Tibial artery (tissue), 4 donors: ENCODE results near the gene IL26.

Experiments used
- DNase-seq, 2 donors: peaks; one replicate each; pipeline ENCODE4 v3.0.0-alpha.2; 2019
- H3K27ac ChIP-seq, 2 donors: fragments of 200-600 bp; sonication (generic) in 1 of 2; 1 replicate in 1 of 2; 2 replicates in 1 of 2; pipeline ENCODE4 v1.5.1; 2018 to 2019; ENCODE audit warnings: mild to moderate bottlenecking in 1 of 2
- H3K27me3 ChIP-seq, 2 donors: fragments of 200-600 bp; sonication (generic) in 1 of 2; one replicate each; pipeline versions ENCODE4 v1.5.1 to v1.6.0; 2016 to 2019
- H3K36me3 ChIP-seq, 3 donors: fragments of 200-600 bp; sonication (generic) in 2 of 3; one replicate each; pipeline ENCODE4 v1.5.1; 2016 to 2019; ENCODE audit warnings: mild to moderate bottlenecking in 2 of 3
- H3K4me1 ChIP-seq, 4 donors: fragments of 200-600 bp; sonication (generic) in 2 of 4; 1 replicate in 3 of 4; 2 replicates in 1 of 4; pipeline ENCODE4 v1.5.1; 2016 to 2019
- H3K4me3 ChIP-seq, 2 donors: fragments of 200-600 bp; sonication (generic) in 1 of 2; 1 replicate in 1 of 2; 2 replicates in 1 of 2; pipeline ENCODE4 v1.5.1; 2018 to 2019; ENCODE audit warnings: mild to moderate bottlenecking in 2 of 2
- H3K9me3 ChIP-seq, 3 donors: fragments of 200-600 bp; sonication (generic) in 1 of 3; one replicate each; pipeline ENCODE4 v1.5.1; 2016 to 2019
- intact Hi-C: fragments of 100-400 bp; cut with DNase I; formaldehyde crosslinking; loops from one replicate; pipeline ENCODE4 v1.15.0; 2023; ENCODE audit warnings: low total_unique reads
- TF ChIP-seq, protein P1 (sequence below), 2 experiments: fragments of 200-600 bp in 1 of 2; fragments of 450-650 bp in 1 of 2; IDR thresholded peaks; one replicate each; pipeline ENCODE4 v1.5.1; 2017 to 2019; ENCODE audit warnings: antibody characterized with exemption in 2 of 2, mild to moderate bottlenecking in 1 of 2, moderate library complexity in 1 of 2

IL26 gene

DNA sequence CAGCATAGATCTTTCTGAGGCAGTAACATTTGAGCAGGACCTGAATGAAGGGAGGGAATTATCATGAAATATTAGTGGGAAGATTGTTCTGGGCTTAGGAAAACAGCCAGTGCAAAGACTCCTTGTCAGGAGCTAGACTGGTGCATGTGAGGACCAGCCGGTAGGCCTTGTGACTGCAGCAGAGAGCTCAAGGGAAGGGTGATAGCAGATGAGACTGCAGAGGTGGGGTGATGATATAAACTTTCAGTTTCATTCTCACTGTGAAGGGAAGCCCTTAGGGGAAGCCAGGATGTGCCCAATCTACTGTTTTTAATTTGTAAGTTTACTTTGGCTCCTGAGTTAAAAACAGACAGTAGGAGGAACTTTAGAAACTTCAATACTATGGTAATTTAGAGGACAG is 15.4 kb upstream of the IL26 start:
- Histone ChIP-seq H3K27me3 (no peaks in the 10 kb centered on the region), H3K4me3 (no peak overlapping the region), H3K27ac (peak overlapping the region in 1 of 2 donors; percentile 8), H3K9me3 (no peaks in the 10 kb centered on the region), H3K4me1 (peaks cover 0 to 19% (median 5%) of the 10 kb centered on the region in 4 donors), H3K36me3 (no peaks in the 10 kb centered on the region)
- intact Hi-C loops: no loop called here
- peak in 1 of 2 donors; percentile 27 for DNase-seq
- TF ChIP-seq, protein P1, sequence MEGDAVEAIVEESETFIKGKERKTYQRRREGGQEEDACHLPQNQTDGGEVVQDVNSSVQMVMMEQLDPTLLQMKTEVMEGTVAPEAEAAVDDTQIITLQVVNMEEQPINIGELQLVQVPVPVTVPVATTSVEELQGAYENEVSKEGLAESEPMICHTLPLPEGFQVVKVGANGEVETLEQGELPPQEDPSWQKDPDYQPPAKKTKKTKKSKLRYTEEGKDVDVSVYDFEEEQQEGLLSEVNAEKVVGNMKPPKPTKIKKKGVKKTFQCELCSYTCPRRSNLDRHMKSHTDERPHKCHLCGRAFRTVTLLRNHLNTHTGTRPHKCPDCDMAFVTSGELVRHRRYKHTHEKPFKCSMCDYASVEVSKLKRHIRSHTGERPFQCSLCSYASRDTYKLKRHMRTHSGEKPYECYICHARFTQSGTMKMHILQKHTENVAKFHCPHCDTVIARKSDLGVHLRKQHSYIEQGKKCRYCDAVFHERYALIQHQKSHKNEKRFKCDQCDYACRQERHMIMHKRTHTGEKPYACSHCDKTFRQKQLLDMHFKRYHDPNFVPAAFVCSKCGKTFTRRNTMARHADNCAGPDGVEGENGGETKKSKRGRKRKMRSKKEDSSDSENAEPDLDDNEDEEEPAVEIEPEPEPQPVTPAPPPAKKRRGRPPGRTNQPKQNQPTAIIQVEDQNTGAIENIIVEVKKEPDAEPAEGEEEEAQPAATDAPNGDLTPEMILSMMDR (IDR thresholded peaks at IDR 0.05): no peak

DNA sequence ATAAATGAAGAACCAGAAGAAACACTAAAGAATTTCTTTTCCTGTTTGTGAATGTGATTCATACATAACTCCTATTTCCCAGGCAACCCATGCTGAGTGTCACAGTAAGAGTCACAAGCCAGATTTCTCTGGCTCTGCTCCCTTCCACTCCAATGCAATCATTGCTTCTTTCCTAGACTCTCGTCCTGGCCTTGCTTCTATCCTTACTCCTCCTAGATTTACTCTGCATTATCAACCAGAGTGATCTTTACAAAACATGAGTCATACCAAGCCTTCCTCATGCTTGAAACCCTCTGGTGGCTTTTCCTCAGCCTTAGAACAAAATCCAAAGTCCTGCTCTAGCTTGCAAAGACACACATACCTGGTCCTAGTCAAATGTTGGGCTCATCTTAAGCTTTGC is 14.5 kb upstream of the IL26 start:
- DNase-seq: peak in 1 of 2 donors; percentile 48
- Histone ChIP-seq H3K9me3 (no peaks in the 10 kb centered on the region), H3K27ac (no peak overlapping the region), H3K27me3 (no peaks in the 10 kb centered on the region), H3K4me3 (no peak overlapping the region), H3K4me1 (peaks cover 0 to 11% (median 2%) of the 10 kb centered on the region in 4 donors), H3K36me3 (no peaks in the 10 kb centered on the region)
- TF ChIP-seq, protein P1 (IDR thresholded peaks at IDR 0.05): no peak
- intact Hi-C loops: no loop called here

DNA sequence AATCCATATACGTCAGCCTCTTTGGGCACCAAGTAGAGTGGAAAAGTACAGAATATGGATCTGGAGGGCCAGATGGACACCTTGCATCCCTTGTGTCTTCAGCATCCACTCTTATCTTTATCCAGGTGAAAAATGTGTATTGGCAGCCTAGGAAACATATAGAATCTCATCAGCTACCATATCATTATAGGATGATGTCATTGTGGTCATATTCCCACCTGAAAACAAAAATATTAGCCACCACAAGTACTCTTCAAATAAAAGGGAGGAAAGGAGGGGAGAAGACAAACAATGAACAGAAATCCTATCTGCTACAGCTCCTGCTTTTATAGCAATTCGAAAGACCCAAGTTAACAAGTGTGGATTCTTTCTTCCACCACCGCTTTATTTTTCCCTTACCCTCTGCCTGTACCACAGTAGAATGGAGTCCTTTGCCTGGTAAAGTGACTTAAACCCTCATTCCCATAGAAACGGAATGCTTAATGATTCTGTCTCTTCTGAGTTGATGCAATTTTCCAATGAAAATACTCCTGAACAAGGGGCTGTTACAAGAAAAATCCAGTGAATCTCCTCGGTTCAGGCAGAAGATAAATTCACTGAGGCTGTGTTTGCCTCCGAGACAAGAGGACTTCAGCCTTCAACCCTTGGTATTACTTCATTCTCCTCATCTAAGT is 13.8 kb upstream of the IL26 start:
- TF ChIP-seq, protein P1 (IDR thresholded peaks at IDR 0.05): no peak
- Histone ChIP-seq H3K9me3 (no peaks in the 10 kb centered on the region), H3K4me3 (no peak overlapping the region), H3K36me3 (no peaks in the 10 kb centered on the region), H3K27me3 (no peaks in the 10 kb centered on the region), H3K27ac (no peak overlapping the region), H3K4me1 (peaks cover 0 to 8% (median 2%) of the 10 kb centered on the region in 4 donors)
- intact Hi-C loops: no loop called here
- no peak for DNase-seq

GRCh38 chr12:68237619-68238018 is 12.0 kb upstream of the IL26 start:
- Histone ChIP-seq H3K4me1 (peaks cover 0 to 8% (median 2%) of the 10 kb centered on the region in 4 donors), H3K9me3 (no peaks in the 10 kb centered on the region), H3K27me3 (no peaks in the 10 kb centered on the region), H3K36me3 (no peaks in the 10 kb centered on the region), H3K27ac (no peak overlapping the region), H3K4me3 (no peak overlapping the region)
- intact Hi-C loops: no loop called here
- no peak for DNase-seq
- TF ChIP-seq, protein P1 (IDR thresholded peaks at IDR 0.05): no peak

GRCh38 chr12:68237078-68237477 is 11.5 kb upstream of the IL26 start:
- Histone ChIP-seq H3K36me3 (no peaks in the 10 kb centered on the region), H3K27ac (no peak overlapping the region), H3K4me3 (peak overlapping the region; percentile 24 to 28), H3K27me3 (no peaks in the 10 kb centered on the region), H3K9me3 (no peaks in the 10 kb centered on the region), H3K4me1 (peaks cover 0 to 8% (median 2%) of the 10 kb centered on the region in 4 donors)
- intact Hi-C loops: no loop called here
- DNase-seq: no peak
- TF ChIP-seq, protein P1 (IDR thresholded peaks at IDR 0.05): no peak
